ENCODE measurements around the gene SWAP70.
A peak's percentile ranks its signal among the peaks of the same experiment; 100 is the strongest.
"Not testable (repeated sequence)": the region's sequence is repeated elsewhere in the genome, so short reads cannot be mapped to it uniquely, and the experiment has no call there.

The SWAP70 gene

DNA sequence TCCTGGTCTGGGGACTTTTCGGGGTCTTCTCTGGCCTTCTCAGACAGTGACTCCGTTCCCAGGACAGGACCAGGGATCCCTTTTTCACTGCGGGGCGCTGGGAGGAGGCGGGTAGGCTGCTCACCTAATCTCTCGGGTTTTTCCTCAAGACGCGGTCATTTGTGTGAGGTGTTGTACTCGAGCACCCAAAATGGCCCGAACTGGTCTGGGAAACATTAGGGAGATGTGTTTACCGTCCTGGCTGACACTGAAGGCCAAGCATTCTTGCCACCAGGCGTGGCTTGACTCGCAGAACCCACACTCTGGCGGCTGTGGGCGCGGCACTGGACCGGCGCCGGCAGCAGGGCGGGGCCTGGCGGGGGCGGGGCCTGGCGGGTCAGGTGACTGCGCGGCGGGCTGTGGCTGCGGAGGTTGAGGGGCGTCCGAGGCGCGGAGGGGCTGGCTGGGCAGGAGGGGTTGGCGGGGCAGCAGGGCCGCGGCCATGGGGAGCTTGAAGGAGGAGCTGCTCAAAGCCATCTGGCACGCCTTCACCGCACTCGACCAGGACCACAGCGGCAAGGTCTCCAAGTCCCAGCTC is at the start of gene SWAP70:
TSS of gene SWAP70 (plus strand) at position 379 of the 577 bp plus-strand sequence. CDS start at position 482, 103 bp downstream.
- peak; percentile 80 for DNase-seq

DNA sequence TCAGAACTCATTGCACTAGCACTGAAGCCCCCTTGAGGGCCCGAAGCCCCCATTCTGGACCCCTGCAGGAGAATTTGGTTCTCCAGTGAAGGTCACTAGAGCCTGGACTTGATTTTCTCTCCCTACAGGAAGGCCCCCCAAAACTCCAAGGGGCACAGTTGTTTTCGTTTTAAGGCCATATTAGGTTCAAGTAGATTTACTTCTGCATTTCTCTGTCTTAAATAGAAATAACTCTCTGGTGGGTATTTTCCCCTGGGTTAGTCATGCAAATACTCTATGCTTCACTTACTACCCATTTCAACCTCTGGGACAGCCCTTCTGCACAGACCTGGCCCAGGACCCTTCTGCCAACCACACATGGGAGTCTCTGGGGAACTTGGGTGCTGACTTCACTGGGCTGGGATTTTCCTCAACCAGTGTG is 48.8 kb upstream of the SWAP70 start:
- DNase-seq: no peak

DNA sequence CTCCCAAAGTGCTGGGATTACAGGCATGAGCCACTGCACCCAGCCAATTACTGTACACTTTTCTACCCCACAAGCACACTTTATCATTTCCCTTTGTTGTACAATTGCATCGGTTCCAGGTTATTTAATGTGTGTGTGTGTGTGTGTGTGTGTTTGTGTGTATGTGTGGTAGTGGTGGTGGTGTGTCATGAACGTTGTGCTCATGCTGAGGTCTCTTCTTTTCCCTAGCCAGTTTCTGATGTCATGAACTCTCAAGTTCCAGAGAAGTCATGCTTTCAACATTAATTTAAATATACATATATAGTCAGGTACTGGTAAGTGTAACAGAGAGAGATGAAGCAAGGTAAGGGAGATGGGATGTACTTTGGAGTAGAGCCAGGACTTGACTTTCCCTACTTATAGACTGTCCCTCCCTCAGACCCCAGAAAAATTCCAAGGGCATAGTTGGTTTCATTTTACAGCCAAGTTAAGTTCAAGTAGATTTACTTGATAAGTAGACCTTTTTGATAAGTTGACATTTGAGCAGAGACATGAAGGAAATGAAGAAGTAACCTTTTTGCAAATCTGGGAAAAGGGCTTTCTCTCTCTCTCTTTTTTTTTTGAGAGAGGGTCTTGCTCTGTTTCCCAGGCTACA is 47.7 kb upstream of the SWAP70 start:
- DNase-seq: no peak

DNA sequence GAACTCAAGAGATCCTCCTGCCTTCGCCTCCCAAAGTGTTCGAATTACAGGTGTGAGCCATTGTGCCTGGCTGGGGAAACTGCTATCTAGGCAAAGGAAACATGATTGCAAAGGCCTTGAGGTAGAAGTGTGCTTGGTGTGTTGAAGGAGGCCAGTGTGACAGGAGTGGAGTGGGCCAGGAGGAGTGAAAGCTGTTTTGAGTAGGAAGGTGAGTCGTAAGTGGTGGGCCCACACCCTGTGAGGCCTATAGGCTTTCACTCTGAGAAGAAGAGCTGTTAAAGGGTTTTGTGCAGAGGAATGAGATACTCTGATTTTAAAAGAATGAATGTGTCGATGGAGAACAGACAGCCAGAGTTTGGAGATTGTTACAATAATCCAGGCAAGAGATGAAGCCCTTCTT is 47.0 kb upstream of the SWAP70 start:
- DNase-seq: no peak

DNA sequence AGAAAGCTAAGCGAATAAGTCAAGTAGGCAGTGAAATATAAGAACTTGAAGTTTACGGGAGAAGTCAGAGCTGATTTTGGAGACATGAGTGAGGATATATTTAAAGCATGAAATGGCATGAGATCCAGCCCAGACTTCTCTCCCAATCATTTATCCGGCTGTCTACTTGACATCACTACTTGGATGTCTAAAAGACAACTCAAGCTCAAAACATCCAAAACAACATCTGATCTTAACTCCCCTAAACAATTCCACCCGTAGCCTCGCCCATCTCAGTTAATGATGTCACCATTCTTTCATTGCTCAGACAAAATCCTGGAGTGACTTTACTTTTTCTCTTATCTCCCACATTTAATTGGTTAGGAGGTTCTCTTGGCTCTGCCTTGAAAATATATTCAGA is 45.9 kb upstream of the SWAP70 start:
- DNase-seq: no peak

DNA sequence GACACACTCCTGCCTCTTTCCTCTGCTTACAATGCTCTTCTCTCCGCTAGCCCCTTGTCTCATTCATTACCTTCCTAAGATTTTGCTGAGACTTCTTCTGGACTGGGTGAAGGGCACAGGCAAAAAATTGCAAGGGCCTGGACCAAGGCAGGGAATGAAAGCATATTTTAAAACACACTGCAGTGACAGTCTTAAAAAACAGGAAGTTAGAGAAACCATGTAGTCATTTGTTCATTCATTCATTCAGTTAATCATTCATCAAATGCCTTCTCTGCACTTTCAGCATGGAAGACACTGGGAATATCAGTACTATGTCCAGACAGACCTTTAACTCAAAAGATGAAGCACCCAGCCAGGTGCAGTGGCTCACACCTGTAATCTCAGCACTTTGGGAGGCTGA is 44.9 kb upstream of the SWAP70 start:
- no peak for DNase-seq

DNA sequence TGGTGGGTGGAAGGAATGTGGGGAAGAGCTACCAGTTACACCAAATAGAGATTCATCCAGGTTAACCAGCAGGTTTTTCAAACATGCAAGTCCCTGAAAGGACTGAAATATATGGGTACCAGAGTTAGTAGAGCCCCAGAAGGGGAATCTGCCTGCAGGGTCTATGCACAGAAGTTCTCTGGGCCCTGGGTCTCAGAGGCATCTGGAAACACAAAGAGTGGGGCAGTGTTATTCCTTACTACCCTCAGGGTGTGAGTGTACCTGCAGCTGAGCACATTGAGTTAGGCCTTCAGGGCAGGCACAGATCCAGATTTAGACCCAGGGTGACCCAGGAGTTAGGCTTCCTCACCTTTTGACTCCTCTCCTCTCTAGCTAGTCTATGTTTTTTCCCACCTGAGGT is 43.9 kb upstream of the SWAP70 start:
- DNase-seq: no peak

DNA sequence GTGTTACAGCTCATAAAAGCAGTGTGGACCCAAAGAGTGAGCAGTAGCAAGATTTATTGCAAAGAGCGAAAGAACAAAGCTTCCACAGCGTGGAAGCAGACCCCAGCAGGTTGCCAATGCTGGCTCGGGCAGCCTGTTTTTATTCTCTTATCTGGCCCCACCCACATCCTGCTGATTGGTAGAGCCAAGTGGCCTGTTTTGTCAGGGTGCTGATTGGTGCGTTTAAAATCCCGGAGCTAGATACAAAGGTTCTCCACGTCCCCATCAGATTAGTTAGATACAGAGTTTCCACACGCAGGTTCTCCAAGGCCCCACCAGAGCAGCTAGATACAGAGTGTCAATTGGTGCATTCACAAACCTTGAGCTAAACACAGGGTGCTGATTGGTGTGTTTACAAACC is 41.5 kb upstream of the SWAP70 start:
- not testable (repeated sequence) for DNase-seq

DNA sequence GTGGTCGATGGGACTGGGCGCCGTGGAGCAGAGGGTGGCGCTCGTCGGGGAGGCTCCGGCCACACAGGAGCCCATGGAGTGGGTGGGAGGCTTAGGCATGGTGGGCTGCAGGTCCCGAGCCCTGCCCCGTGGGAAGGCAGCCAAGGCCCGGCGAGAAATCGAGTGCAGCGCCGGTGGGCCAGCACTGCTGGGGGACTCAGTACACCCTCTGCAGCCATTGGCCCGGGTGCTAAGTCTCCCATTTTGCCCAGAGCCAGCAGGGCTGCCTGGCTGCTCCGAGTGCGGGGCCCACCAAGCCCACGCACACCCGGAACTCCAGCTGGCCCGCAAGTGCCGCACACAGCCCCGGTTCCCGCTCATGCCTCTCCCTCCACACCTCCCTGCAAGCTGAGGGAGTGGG is 40.8 kb upstream of the SWAP70 start:
- DNase-seq: not testable (repeated sequence)

DNA sequence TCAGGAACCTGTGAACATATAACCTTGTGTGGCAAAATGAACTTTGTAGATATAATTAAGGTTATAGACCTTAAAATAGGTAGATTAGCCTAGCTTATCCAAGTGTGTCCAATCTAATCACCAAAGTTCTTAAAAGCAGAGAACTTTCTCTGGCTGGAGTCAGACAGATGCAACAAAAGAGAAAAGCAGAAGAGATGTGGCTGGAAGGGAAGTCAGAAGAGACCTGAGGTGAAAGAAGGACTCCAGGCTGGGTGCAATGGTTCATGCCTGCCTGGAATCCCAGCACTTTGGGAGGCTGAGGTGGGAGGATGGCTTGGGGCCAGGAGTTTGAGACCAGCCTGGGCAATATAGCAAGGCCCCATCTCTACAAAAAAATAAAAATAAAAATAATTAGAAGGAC is 39.4 kb upstream of the SWAP70 start:
- DNase-seq: no peak

DNA sequence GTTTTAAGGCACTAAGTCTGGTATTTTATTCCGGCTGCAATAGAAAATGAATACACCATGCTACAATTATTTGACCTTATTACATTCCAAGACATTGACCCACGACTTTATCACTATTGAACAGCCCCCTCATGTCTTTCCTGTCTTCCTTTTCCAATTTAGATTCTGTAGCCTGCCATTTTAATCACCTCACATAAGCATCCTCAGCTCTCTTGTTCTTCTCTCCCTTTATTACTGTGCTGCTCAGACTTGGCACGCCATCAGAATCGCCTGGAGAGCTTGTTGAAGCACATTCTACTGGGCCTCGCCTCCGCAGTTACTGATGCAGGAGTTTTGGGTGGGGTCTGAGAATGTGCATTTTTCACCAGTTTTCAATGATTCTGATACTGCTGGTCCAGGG is 38.7 kb upstream of the SWAP70 start:
- no peak for DNase-seq

DNA sequence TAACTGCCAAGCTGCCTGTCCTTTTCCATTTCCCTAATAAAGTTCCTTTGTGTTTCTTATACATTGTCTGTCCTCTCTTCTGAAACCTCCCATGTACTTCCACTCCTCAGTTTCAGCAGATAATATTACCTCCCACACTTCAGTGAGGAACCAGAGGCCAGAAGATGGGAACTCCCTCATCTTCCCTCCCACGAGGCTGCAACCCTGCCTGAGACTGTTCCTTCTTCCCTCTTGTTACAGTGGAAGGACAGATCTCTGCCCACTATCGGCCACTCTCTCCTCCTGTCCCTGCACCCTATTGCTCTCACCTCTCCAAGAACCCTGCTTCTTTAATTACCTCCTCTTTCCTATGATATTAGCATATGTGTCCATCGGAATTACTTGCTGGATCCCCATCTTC is 38.1 kb upstream of the SWAP70 start:
- DNase-seq: no peak

DNA sequence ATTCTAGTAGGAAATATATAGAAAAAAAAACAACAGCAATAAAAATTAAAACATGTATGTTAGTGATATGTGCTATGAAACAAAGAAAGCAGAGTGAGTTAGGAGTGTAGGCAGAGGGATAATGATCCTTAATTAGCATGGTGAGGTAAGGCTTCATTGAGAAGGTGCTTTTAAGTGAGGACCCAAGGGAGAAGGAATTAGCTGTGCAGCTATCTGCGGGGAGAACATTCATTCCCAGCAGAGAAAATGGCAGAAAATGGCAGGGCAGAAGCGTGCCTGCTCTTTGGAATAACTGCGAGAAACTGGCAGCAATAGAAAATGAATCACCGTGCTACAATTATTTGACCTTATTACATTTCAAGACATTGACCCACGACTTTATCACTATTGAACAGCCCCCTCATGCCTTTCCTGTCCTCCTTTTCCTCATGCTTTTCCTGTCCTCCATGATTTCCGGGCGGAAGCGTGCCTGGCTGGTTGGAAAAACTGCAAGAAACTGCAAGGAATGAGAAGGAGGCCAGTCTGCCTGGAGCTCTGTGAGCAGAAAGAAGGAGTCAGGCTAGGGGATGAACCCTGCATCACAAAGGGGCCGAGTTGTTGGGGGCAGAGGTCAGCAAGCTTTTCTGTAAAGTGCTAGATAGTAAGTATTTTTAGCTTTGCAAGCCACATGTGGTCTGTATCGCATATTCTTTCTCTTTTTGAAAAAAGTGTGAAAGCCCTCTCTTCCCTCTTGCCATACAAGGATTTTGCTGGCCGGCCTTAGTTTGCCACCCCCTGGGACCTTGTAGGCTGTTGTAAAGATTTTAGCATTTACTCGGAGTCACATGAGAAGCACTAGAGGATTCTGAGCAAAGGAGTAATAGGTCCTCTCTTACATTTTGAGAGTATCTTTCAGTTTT is 37.1 kb upstream of the SWAP70 start:
- no peak for DNase-seq

DNA sequence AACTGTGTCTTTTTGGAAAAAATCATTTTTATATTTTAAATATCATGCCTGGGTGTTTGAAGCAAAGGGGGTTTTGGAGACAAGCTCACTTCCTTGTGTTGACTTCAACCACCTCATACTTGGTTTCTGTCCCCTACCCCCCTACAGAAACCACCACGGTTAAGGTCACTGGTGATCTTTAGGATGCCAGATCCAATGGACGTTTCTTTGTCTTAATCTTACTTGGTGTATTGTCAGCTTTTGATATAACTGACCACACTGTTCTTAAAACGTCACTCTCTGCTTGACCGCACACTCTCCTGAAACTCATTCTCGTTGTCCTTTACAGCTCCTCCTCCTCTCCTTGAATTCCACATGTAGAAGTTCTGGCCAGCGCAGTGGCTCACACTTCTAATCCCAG is 34.8 kb upstream of the SWAP70 start:
- no peak for DNase-seq

DNA sequence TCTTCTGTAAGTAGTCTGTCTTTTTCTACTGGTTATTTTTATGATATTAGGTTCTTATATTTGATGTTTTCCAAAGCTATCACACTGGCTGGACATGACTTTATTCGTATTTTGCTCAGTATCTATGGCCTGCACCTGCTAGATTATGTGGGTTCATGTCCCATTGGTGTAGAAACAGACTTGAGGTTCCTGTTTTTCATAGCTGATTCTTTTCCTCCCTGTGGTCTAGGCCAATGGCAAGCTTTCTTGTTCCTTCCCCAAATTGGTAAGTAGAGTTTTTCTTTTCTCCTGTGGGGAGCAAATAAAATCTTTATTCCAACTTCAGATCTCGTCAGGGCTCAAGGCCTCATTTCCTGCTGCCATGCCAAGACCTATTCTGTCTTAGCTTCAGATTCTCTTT is 30.2 kb upstream of the SWAP70 start:
- DNase-seq: no peak

DNA sequence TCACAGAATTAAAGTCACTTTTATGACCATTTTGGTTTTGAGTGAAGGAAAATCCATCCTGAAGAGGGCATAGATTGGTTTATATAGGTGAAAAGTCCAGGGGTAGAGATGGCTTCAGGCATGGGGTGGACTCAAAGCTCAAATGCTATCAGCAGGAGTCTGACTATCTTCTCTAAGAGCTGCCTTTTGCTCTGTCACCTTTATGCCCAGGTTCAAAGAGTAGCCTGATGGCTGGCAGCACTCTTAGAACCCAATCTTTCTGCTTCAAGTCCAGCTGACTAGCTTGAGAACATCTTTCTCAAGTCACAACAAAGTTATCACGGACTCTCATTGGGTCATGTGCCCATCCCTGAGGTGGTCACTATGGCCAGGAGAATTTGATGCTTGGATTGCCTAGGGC is 27.2 kb upstream of the SWAP70 start:
- no peak for DNase-seq

DNA sequence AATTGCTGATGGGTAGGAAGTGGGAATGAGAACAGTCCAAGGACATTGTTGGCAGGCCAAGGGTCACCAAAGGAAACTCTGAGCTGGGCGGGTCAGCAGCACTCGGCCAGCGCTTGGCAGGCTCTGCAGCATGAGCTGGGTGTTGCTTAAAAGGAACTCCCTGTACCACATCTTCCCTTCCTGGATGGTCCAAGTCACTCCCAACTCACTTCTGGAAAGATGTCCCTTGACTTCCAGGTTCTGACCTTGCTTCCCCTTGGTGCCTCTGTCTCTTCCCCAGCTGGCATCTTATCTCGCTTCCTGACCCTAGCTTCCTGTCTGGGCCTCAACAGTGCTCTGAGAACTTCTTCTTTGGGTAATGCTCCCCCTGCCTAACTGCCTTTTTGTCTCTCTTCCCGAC is 24.8 kb upstream of the SWAP70 start:
- DNase-seq: no peak

DNA sequence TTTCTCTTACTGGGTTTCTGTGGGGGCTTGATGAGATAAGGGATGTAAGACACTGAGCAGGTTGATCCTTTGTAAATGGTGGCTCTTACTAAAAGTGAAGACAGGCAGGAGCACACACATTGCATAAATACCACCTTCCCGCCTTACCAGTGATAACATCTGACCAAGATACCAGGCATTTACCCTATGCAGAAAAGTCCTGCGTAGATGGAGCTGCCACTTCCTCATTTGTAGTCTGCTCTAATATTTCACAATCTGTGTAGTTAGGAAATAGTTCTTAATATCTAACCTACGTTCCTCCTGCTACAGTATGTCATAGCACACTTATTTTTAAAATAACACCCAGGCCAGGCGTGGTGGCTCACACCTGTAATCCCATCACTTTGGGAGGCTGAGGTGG is 23.9 kb upstream of the SWAP70 start:
- no peak for DNase-seq

DNA sequence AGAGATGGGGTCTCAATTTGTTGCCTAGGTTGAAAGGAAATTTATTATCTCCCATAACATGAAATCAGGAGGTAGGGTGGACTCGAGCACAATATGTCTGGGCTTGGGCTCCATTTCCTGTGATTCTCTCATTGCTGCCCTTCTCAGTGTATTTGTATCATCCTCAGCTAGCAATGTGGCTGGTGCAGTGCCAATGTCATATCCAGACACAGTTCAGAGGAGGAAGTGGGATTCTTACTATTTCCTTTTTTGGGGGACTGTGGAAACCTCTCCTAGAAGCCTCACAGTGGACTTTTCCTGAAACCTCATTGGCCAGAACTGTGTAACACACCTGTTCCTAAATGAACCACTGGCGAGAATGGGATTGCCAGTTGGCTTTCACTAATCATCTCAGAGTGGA is 21.0 kb upstream of the SWAP70 start:
- no peak for DNase-seq

DNA sequence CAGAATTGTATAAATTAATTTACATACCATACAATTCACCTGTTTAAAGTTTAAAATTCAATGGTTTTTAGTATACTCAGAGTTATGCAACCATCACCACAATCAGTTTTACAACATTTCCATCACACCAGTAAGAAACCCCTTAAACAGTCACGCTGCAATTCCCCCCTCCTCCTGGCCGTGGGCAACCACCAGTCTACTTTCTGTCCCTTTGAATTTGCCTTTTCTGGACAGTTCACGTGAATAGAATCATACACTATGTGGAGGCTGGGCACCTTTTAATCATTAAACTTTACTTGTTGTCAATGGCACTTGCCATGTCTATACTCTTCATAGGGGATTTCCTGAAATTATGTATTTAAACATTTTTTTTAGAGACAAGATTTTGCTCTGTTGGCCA is 20.1 kb upstream of the SWAP70 start:
- no peak for DNase-seq

DNA sequence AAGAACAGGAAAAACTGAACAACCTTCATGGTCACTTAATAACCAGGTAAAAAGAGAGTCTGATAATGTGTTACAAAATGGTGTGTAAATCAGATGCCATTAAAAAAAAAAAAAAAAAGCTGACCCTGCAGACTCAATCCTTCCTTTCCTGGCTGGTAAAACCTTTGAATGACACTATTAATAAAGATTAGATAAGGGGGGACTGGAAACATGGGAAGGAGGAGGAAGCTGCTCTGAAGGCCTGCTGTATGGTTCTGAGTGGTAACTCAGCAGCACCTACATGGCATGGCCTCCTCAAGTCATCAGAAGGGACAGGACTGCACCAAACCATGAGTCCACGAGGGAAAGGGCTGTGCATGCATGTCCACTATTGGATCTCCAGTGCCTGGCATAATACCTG is 18.0 kb upstream of the SWAP70 start:
- DNase-seq: no peak

DNA sequence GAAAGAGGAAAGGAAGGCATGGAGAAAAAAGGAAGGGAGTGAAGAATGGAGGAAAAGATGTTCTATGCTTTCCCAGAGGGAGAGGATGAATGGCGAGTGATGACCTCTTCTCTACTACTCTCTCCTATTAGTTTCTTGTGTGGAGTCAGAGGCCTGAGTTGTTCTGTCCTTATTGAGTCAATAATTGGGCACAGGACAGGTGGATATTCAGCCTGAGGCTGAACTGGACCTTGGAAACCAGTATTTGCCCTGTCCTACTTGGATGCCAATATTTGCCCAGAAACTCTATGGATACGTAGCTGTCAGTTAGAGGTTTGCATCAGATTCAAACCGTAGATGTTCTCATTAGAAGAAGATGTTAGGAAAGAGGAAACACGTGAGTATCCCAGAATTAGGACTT is 17.6 kb upstream of the SWAP70 start:
- no peak for DNase-seq

DNA sequence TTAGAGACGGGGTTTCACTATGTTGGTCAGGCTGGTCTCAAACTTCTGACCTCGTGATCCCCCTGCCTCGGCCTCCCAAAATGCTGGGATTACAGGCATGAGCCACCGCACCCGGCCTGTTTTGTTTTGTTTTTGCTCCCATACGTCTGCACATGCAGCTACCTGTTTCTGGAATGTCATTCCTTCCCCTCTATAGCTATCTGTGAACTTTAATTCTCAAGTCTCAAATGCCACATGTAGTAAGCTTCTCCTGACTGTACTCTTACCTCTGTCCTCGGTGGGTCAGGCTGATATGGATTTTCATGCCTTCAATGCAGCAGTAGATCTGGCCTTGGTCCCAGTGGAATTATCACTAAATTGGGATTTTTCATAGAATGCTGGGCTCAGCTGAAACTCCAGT is 12.4 kb upstream of the SWAP70 start:
- no peak for DNase-seq
